SK-N-SH (cell line): Measurements from ENCODE around the gene DOK4.

Experiments used
- CTCF ChIP-seq: fragments of 200-600 bp; sonication (generic); IDR thresholded peaks from 2 replicates; pipeline ENCODE4 v1.6.1; 2017; ENCODE audit warnings: antibody characterized with exemption, mild to moderate bottlenecking, moderate library complexity
- ELF1 ChIP-seq: IDR thresholded peaks from 2 replicates; pipeline ENCODE4 v1.4.0; 2012
- EZH2phosphoT487 ChIP-seq: fragments of 200-600 bp; sonication (generic); IDR thresholded peaks from 2 replicates; pipeline ENCODE4 v1.6.1; 2017; ENCODE audit warnings: low read depth, mixed run types, mild to moderate bottlenecking, antibody characterized with exemption, moderate library complexity, borderline replicate concordance
- GATA2 ChIP-seq: sonication (generic); formaldehyde crosslinking; IDR thresholded peaks from 2 replicates; pipeline ENCODE4 v1.5.0; 2020; ENCODE audit warnings: mild to moderate bottlenecking, missing genetic modification reagents
- IRF3 ChIP-seq: fragments of 150-350 bp; IDR thresholded peaks from 2 replicates; pipeline ENCODE4 v1.6.1; 2016; ENCODE audit warnings: mild to moderate bottlenecking, low read depth, low read length
- JUND ChIP-seq: IDR thresholded peaks from 2 replicates; pipeline ENCODE4 v1.4.0; 2012
- MAX ChIP-seq: IDR thresholded peaks from 2 replicates; pipeline ENCODE4 v1.4.0; 2012; ENCODE audit warnings: low read depth
- SMC3 ChIP-seq: IDR thresholded peaks from 2 replicates; pipeline ENCODE4 v1.6.1; 2012; ENCODE audit warnings: low read depth, low read length, improper control_type of control experiment
- TAF1 ChIP-seq: IDR thresholded peaks from 2 replicates; pipeline ENCODE4 v1.6.1; 2012; ENCODE audit warnings: low read depth, mild to moderate bottlenecking, low read length, moderate library complexity, borderline replicate concordance
- TF ChIP-seq, protein P1 (sequence below): IDR thresholded peaks from 2 replicates; pipeline ENCODE4; 2012

- TF ChIP-seq EZH2phosphoT487 (no peak), MAX (no peak), ELF1 (no peak), JUND (no peak), IRF3 (no peak), CTCF (no peak), SMC3 (no peak), TAF1 (no peak), GATA2 (CRISPR knock-in tag) (no peak)
- TF ChIP-seq, protein P1, sequence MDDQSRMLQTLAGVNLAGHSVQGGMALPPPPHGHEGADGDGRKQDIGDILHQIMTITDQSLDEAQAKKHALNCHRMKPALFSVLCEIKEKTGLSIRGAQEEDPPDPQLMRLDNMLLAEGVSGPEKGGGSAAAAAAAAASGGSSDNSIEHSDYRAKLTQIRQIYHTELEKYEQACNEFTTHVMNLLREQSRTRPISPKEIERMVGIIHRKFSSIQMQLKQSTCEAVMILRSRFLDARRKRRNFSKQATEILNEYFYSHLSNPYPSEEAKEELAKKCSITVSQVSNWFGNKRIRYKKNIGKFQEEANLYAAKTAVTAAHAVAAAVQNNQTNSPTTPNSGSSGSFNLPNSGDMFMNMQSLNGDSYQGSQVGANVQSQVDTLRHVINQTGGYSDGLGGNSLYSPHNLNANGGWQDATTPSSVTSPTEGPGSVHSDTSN: no peak
These were observed 34.3 kb downstream of the DOK4 start for GRCh38 chr16:57452021-57452420.
